Measurements from ENCODE around the gene PAQR4. TPM values are rescaled to one million over a fixed set of nuclear protein-coding genes. Genes with fewer than 3 reads are reported as not detected.

PAQR4 gene
- total and polyA plus RNA-seq, 4 donors: 4.0 to 21.3 (median 13.1) TPM

DNA sequence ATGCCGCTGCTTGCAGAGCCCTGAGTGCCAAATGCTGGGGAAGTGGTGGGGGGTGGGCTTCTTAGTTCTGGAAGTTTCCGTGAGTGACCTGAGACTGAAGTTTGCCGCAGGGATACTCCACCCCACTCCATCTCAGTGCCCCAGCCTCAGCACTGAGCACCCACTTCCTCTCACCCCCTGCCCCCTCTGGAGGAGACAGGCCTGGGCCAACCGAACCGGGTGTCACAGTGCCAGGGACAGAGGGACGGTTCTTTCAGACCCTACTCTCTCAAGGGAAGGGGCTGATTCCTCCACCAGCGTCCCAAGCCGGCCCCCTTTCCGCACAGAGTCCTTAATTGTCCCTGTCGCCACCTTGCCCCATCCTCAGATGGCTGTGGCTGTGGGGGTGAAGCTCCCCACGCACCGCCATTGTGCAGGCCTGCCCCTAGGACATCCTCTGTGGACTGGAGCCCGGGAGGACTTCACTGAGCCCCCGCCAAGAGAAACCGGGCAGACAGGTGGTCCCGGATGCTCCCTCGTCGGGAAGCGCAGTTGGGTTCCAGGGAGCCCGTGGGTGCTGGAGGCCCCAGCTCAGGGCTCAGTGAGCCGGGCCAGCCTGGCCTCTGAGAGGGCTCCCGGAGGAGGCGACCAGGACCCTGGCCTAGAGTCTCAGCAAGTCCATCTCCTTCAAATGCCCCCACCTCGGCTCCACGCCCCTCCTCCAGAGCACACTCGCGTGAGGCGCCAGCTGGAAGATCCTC, 6.6 kb upstream of the PAQR4 start:
- Histone ChIP-seq H3K4me1 (ENCODE audit: control insufficient read depth in 5 of 5, insufficient read depth in 5 of 5, low read length in 5 of 5) (peaks cover 0 to 25% (median 6%) of the 10 kb centered on the region in 5 donors), H3K4me3 (no peak overlapping the region), H3K9ac (ENCODE audit: insufficient read depth in 1 of 2, low read length in 2 of 2) (no peak overlapping the region), H3K9me3 (ENCODE audit: control insufficient read depth in 4 of 4, insufficient read depth in 3 of 4, low read length in 3 of 4) (no peaks in the 10 kb centered on the region), H3K27me3 (ENCODE audit: control insufficient read depth in 3 of 3, insufficient read depth in 3 of 3, low read length in 2 of 3) (peaks cover 7 to 40% (median 27%) of the 10 kb centered on the region in 3 donors), H3K36me3 (ENCODE audit: control insufficient read depth in 4 of 4, insufficient read depth in 4 of 4, low read length in 4 of 4) (no peaks in the 10 kb centered on the region), H3K27ac (ENCODE audit: low read depth in 1 of 2, low read length in 1 of 2) (no peak overlapping the region)
- 22 to 35% methylated on average over 28 of the region's 28 CpGs for WGBS, 2 donors
- DNase-seq: no peak
- TF ChIP-seq, protein P1, sequence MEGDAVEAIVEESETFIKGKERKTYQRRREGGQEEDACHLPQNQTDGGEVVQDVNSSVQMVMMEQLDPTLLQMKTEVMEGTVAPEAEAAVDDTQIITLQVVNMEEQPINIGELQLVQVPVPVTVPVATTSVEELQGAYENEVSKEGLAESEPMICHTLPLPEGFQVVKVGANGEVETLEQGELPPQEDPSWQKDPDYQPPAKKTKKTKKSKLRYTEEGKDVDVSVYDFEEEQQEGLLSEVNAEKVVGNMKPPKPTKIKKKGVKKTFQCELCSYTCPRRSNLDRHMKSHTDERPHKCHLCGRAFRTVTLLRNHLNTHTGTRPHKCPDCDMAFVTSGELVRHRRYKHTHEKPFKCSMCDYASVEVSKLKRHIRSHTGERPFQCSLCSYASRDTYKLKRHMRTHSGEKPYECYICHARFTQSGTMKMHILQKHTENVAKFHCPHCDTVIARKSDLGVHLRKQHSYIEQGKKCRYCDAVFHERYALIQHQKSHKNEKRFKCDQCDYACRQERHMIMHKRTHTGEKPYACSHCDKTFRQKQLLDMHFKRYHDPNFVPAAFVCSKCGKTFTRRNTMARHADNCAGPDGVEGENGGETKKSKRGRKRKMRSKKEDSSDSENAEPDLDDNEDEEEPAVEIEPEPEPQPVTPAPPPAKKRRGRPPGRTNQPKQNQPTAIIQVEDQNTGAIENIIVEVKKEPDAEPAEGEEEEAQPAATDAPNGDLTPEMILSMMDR (IDR thresholded peaks at IDR 0.05; ENCODE audit: control extremely low read depth, extremely low read depth): no peak
- no peak for ATAC-seq (ENCODE audit: insufficient read depth, low FRiP score)

DNA sequence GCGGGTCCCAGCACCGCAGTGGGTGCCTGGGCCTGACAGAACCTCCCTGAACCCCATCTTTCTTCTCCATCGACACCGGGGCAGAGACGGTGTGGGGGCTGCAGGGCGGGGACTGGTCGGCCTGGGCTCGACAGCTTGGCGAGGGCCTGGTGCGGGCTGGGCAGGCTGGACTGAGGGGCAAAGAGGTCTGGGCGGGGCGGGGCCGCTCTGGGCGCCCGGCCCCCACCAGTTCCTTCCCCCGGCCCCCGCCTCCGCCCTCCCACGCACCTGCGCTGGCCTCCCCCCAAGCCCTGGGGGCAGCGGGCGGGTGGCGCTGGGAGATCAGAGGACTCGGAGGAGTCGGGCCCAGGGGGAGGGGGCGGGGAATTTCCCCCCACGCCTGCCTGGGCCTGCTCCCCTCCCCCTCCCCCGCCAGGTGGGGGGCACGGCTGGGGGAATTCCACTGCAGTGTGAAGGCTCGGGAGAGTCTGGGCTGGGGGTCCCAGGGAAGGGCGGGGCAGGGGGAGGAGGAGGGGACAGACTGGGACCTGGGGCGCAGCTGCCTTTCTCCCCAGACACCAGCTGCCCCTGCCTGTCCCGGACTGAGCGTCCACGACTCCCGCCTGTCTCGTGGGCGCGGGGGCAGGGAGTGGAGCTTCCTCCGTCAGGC, 6.0 kb upstream of the PAQR4 start:
- H3K27me3 ChIP-seq (ENCODE audit: control insufficient read depth in 3 of 3, insufficient read depth in 3 of 3, low read length in 2 of 3): peaks cover 7 to 46% (median 31%) of the 10 kb centered on the region in 3 donors

DNA sequence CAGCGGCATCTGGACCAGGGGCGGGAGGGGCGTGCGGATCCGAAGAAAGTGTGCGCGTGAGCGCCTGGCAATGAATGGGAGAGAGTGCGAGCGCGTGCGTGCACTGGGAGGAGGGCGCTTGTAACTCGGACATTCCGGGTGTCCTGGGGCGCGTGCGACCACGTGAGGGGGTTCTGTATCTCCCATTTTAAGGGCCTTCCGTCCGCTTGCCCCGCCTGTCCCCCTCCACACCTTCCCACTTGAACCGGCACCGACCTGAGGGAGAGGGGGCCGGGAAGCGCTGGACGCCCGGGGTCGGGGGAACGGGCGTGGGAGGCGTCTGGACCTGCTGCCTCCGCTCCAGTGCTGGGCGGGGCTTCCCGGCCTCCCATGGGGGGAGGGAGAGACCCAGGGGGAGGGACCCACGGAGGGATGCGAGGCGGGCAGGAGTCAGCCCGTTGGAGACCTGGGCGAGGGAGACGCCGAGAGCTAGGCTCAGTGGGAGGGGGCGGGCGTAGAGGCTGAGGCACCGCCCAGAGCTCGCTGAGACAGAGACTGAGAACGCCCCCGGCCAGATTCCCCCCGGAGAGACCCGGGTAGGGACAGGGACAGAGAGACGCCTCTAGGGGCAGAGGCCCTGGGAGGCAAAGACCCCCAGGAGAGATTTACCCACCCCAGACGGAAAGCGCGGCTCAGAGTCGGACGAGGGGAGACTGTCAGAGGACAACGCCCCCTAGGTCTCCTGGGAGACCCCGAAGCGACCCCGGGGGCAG, 5.2 kb upstream of the PAQR4 start, which contains the start of gene KREMEN2:
Gene KREMEN2 (plus strand): TSS at position 553 of the 752 bp plus-strand sequence. CDS start 246 bp downstream, outside the sequence.
- 1% methylated on average over 51 to 60 of the region's 60 CpGs for WGBS, 2 donors
- H3K27ac ChIP-seq (ENCODE audit: low read depth in 1 of 2, low read length in 1 of 2): no peak within 1 kb of the TSS
- H3K36me3 ChIP-seq (ENCODE audit: control insufficient read depth in 4 of 4, insufficient read depth in 4 of 4, low read length in 4 of 4): no peaks in the 10 kb centered on the region
- TF ChIP-seq, protein P1 (IDR thresholded peaks at IDR 0.05; ENCODE audit: control extremely low read depth, extremely low read depth): no peak
- no peak for ATAC-seq (ENCODE audit: insufficient read depth, low FRiP score)
- H3K9me3 ChIP-seq (ENCODE audit: control insufficient read depth in 4 of 4, insufficient read depth in 3 of 4, low read length in 3 of 4): no peaks in the 10 kb centered on the region
- peaks cover 0 to 34% (median 6%) of the 10 kb centered on the region in 5 donors for H3K4me1 ChIP-seq (ENCODE audit: control insufficient read depth in 5 of 5, insufficient read depth in 5 of 5, low read length in 5 of 5)
- no peak for DNase-seq
- no peak within 1 kb of the TSS for H3K4me3 ChIP-seq
- no peak within 1 kb of the TSS for H3K9ac ChIP-seq (ENCODE audit: insufficient read depth in 1 of 2, low read length in 2 of 2)
- H3K27me3 ChIP-seq (ENCODE audit: control insufficient read depth in 3 of 3, insufficient read depth in 3 of 3, low read length in 2 of 3): peaks cover 7 to 50% (median 33%) of the 10 kb centered on the region in 3 donors

More for the DNA sequence above, 6.0 kb upstream of the PAQR4 start:
- Histone ChIP-seq H3K4me3 (no peak overlapping the region), H3K4me1 (ENCODE audit: control insufficient read depth in 5 of 5, insufficient read depth in 5 of 5, low read length in 5 of 5) (peaks cover 0 to 29% (median 6%) of the 10 kb centered on the region in 5 donors), H3K27ac (ENCODE audit: low read depth in 1 of 2, low read length in 1 of 2) (no peak overlapping the region), H3K9me3 (ENCODE audit: control insufficient read depth in 4 of 4, insufficient read depth in 3 of 4, low read length in 3 of 4) (no peaks in the 10 kb centered on the region), H3K36me3 (ENCODE audit: control insufficient read depth in 4 of 4, insufficient read depth in 4 of 4, low read length in 4 of 4) (no peaks in the 10 kb centered on the region), H3K9ac (ENCODE audit: insufficient read depth in 1 of 2, low read length in 2 of 2) (no peak overlapping the region)
- ATAC-seq (ENCODE audit: insufficient read depth, low FRiP score) (no peak), DNase-seq (no peak)
- TF ChIP-seq, protein P1 (IDR thresholded peaks at IDR 0.05; ENCODE audit: control extremely low read depth, extremely low read depth): no peak
- 2% methylated on average over 26 to 40 of the region's 40 CpGs for WGBS, 2 donors
